ENCODE measurements around the gene DHDH. TPM values are rescaled to one million over a fixed set of nuclear protein-coding genes. Genes with fewer than 3 reads are reported as not detected.

The DHDH gene
- total and polyA plus RNA-seq, 2 of the 13 experiments (the other 11 are each of a cell fraction or from before 2014, with no cell fraction given), result 0.13 to 0.91 TPM

GRCh38 chr19:48962029-48962848, 28.7 kb downstream of the DHDH start (continued):
- TF ChIP-seq RFXAP (CRISPR knock-in tag; IDR thresholded peaks at IDR 0.05; ENCODE audit: borderline replicate concordance), result peak; percentile 32; the same call in 1 of the 2 replicates
- peak; percentile 99 for TF ChIP-seq AGO1 (IDR thresholded peaks at IDR 0.05; ENCODE audit: low read depth, low read length, poor library complexity, severe bottlenecking)
- peak; percentile 93 for TF ChIP-seq ZNF781 (CRISPR knock-in tag; IDR thresholded peaks at IDR 0.05; ENCODE audit: borderline replicate concordance, not compliant biosample characterization)
- no peak for TF ChIP-seq GTF3A (CRISPR knock-in tag; conservative IDR thresholded peaks at IDR 0.05)
- TF ChIP-seq ZNF264 (CRISPR knock-in tag; IDR thresholded peaks at IDR 0.05), result no peak
- TF ChIP-seq, protein P1, sequence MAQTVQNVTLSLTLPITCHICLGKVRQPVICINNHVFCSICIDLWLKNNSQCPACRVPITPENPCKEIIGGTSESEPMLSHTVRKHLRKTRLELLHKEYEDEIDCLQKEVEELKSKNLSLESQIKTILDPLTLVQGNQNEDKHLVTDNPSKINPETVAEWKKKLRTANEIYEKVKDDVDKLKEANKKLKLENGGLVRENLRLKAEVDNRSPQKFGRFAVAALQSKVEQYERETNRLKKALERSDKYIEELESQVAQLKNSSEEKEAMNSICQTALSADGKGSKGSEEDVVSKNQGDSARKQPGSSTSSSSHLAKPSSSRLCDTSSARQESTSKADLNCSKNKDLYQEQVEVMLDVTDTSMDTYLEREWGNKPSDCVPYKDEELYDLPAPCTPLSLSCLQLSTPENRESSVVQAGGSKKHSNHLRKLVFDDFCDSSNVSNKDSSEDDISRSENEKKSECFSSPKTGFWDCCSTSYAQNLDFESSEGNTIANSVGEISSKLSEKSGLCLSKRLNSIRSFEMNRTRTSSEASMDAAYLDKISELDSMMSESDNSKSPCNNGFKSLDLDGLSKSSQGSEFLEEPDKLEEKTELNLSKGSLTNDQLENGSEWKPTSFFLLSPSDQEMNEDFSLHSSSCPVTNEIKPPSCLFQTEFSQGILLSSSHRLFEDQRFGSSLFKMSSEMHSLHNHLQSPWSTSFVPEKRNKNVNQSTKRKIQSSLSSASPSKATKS (CRISPR knock-in tag; IDR thresholded peaks at IDR 0.05), result no peak; the same call in 1 of the 2 replicates
- peak; percentile 95; the same call in 1 of the 2 replicates for TF ChIP-seq HNRNPL (IDR thresholded peaks at IDR 0.05; ENCODE audit: low read depth, low read length)
- TF ChIP-seq MED13 (CRISPR knock-in tag; IDR thresholded peaks at IDR 0.05), result peak; percentile 68
- TF ChIP-seq RNF2 (conservative IDR thresholded peaks at IDR 0.05; ENCODE audit: low read depth), result no peak
- TF ChIP-seq SKI (IDR thresholded peaks at IDR 0.05; ENCODE audit: partially characterized antibody), result peak; percentile 33
- no peak for TF ChIP-seq XBP1 (CRISPR knock-in tag; IDR thresholded peaks at IDR 0.05)
- no peak for TF ChIP-seq PBX2 (CRISPR knock-in tag; IDR thresholded peaks at IDR 0.05)
- TF ChIP-seq MATR3 (CRISPR knock-in tag; IDR thresholded peaks at IDR 0.05), result no peak
- no peak for TF ChIP-seq ZNF232 (CRISPR knock-in tag; IDR thresholded peaks at IDR 0.05; ENCODE audit: borderline replicate concordance)
- TF ChIP-seq, protein P2, sequence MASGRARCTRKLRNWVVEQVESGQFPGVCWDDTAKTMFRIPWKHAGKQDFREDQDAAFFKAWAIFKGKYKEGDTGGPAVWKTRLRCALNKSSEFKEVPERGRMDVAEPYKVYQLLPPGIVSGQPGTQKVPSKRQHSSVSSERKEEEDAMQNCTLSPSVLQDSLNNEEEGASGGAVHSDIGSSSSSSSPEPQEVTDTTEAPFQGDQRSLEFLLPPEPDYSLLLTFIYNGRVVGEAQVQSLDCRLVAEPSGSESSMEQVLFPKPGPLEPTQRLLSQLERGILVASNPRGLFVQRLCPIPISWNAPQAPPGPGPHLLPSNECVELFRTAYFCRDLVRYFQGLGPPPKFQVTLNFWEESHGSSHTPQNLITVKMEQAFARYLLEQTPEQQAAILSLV (CRISPR knock-in tag; IDR thresholded peaks at IDR 0.05; ENCODE audit: borderline replicate concordance), result peak; percentile 82; the same call in 1 of the 2 replicates
- no peak; the same call in 1 of the 2 replicates for TF ChIP-seq CAMTA2 (CRISPR knock-in tag; IDR thresholded peaks at IDR 0.05; ENCODE audit: borderline replicate concordance)
- 0 out of 2 replicates have a peak, but pooled peaks have one; percentile 76 for TF ChIP-seq ZNF572 (CRISPR knock-in tag; IDR thresholded peaks at IDR 0.05)
- peak; percentile 95 for TF ChIP-seq PCBP1 (IDR thresholded peaks at IDR 0.05; ENCODE audit: borderline replicate concordance, low read depth, low read length)
- no peak for TF ChIP-seq ARNT (IDR thresholded peaks at IDR 0.05)
- 0 out of 2 replicates have a peak, but pooled peaks have one; percentile 39 for TF ChIP-seq MEIS1 (CRISPR knock-in tag; IDR thresholded peaks at IDR 0.05; ENCODE audit: borderline replicate concordance)
- TF ChIP-seq TOE1 (CRISPR knock-in tag; IDR thresholded peaks at IDR 0.05), result 0 out of 2 replicates have a peak, but pooled peaks have one; percentile 81
- no peak for TF ChIP-seq ZBTB25 (CRISPR knock-in tag; IDR thresholded peaks at IDR 0.05)
- TF ChIP-seq ZKSCAN1 (IDR thresholded peaks at IDR 0.05; ENCODE audit: low read length), result no peak
- TF ChIP-seq ZNF333 (CRISPR knock-in tag; IDR thresholded peaks at IDR 0.05; ENCODE audit: borderline replicate concordance), result no peak
- peak; percentile 13; the same call in 1 of the 2 replicates for TF ChIP-seq ADNP (CRISPR knock-in tag; IDR thresholded peaks at IDR 0.05)
